ENCODE data around the gene ISG20.

GRCh38 chr15:88624156-88624970 lies 14.5 kb upstream of the ISG20 start:
- TF ChIP-seq POLR2A (IDR thresholded peaks at IDR 0.05) (no peak), CTCF (IDR thresholded peaks at IDR 0.05) (peak; percentile 15 to 21), POLR2AphosphoS5 (IDR thresholded peaks at IDR 0.05) (no peak)
